MM.1S (cell line): ENCODE results near the gene ADAMTS2.
"Not testable (repeated sequence)": the region's sequence is repeated elsewhere in the genome, so short reads cannot be mapped to it uniquely, and the experiment has no call there.

Experiments used
- EZH2 ChIP-seq: fragments of 300-600 bp; sonication (generic); optimal IDR thresholded peaks from 2 replicates; pipeline ENCODE3; 2017; ENCODE audit warnings: low read depth, mild to moderate bottlenecking, antibody characterized with exemption, low read length, mixed read lengths
- EZH2phosphoT487 ChIP-seq: fragments of 300-600 bp; sonication (generic); IDR thresholded peaks from 2 replicates; pipeline ENCODE4 v1.6.1; 2018; ENCODE audit warnings: antibody characterized with exemption, low read length
- TF ChIP-seq, protein P1 (sequence below): fragments of 300-600 bp; sonication (generic); IDR thresholded peaks from 2 replicates; pipeline ENCODE4 v1.5.1; 2016; ENCODE audit warnings: antibody characterized with exemption, low read length, mixed read lengths

- TF ChIP-seq EZH2phosphoT487, EZH2: not testable (repeated sequence)
- TF ChIP-seq, protein P1, sequence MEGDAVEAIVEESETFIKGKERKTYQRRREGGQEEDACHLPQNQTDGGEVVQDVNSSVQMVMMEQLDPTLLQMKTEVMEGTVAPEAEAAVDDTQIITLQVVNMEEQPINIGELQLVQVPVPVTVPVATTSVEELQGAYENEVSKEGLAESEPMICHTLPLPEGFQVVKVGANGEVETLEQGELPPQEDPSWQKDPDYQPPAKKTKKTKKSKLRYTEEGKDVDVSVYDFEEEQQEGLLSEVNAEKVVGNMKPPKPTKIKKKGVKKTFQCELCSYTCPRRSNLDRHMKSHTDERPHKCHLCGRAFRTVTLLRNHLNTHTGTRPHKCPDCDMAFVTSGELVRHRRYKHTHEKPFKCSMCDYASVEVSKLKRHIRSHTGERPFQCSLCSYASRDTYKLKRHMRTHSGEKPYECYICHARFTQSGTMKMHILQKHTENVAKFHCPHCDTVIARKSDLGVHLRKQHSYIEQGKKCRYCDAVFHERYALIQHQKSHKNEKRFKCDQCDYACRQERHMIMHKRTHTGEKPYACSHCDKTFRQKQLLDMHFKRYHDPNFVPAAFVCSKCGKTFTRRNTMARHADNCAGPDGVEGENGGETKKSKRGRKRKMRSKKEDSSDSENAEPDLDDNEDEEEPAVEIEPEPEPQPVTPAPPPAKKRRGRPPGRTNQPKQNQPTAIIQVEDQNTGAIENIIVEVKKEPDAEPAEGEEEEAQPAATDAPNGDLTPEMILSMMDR, result not testable (repeated sequence)
Observed at GRCh38 chr5:179283908-179284307, 61.4 kb downstream of the ADAMTS2 start.
